Measurements from ENCODE around the gene CAPN9. TPM values are rescaled to one million over a fixed set of nuclear protein-coding genes. Genes with fewer than 3 reads are reported as not detected.
"Not testable (repeated sequence)": the region's sequence is repeated elsewhere in the genome, so short reads cannot be mapped to it uniquely, and the experiment has no call there.

Gene CAPN9
- total RNA-seq, 1 donor from 2014 or later: 0.19 TPM

DNA sequence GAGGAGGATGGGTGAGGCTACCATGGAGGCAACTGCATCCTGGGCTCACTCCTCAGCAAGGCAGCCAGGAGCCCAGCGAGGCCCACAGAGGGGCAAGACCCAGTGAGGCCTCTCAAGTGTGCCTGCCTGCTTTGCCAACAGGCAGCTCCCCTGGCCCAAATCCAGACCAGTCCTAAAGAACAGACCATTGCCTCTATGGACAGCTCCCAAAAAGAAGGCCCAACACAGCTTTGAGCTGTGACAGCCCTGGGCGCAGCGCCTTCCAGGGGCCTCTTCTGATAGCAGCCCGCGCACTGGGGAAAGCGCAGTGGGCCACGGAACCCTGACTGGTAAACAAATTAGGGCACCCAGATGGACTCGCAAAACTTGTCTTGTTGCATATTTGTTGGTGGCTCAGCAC lies 95.6 kb downstream of the CAPN9 start:
- peaks cover 54% of the 10 kb centered on the region for H3K36me3 Mint-ChIP-seq
- Histone ChIP-seq H3K9me3 (ENCODE audit: low read depth) (no peaks in the 10 kb centered on the region), H3K4me2 (no peak overlapping the region), H4K20me1 (ENCODE audit: low read depth) (no peaks in the 10 kb centered on the region), H3K79me2 (ENCODE audit: low read depth) (no peaks in the 10 kb centered on the region), H3K9ac (no peak overlapping the region), H2AFZ (replicated peaks) (no peak overlapping the region), H3K27me3 (no peaks in the 10 kb centered on the region), H3K36me3 (no peaks in the 10 kb centered on the region), H3K4me1 (no peaks in the 10 kb centered on the region), H3K4me3 (no peak overlapping the region), H3F3A (ENCODE audit: low read depth) (no peaks in the 10 kb centered on the region), H3K27ac (no peak overlapping the region)
- no peak overlapping the region for H3K27ac Mint-ChIP-seq
- TF ChIP-seq, protein P1, sequence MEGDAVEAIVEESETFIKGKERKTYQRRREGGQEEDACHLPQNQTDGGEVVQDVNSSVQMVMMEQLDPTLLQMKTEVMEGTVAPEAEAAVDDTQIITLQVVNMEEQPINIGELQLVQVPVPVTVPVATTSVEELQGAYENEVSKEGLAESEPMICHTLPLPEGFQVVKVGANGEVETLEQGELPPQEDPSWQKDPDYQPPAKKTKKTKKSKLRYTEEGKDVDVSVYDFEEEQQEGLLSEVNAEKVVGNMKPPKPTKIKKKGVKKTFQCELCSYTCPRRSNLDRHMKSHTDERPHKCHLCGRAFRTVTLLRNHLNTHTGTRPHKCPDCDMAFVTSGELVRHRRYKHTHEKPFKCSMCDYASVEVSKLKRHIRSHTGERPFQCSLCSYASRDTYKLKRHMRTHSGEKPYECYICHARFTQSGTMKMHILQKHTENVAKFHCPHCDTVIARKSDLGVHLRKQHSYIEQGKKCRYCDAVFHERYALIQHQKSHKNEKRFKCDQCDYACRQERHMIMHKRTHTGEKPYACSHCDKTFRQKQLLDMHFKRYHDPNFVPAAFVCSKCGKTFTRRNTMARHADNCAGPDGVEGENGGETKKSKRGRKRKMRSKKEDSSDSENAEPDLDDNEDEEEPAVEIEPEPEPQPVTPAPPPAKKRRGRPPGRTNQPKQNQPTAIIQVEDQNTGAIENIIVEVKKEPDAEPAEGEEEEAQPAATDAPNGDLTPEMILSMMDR (IDR thresholded peaks at IDR 0.05): no peak
- no peak for TF ChIP-seq EZH2 (IDR thresholded peaks at IDR 0.05)
- TF ChIP-seq EZH2phosphoT487 (IDR thresholded peaks at IDR 0.05): no peak
- H3K9me3 Mint-ChIP-seq: no peaks in the 10 kb centered on the region
- H3K27me3 Mint-ChIP-seq (ENCODE audit: insufficient read depth, low read depth): peaks cover 2% of the 10 kb centered on the region
- no peak overlapping the region for H3K4me3 Mint-ChIP-seq
- no peak for DNase-seq (ENCODE audit: low spot score)
- H3K4me1 Mint-ChIP-seq: no peaks in the 10 kb centered on the region

DNA sequence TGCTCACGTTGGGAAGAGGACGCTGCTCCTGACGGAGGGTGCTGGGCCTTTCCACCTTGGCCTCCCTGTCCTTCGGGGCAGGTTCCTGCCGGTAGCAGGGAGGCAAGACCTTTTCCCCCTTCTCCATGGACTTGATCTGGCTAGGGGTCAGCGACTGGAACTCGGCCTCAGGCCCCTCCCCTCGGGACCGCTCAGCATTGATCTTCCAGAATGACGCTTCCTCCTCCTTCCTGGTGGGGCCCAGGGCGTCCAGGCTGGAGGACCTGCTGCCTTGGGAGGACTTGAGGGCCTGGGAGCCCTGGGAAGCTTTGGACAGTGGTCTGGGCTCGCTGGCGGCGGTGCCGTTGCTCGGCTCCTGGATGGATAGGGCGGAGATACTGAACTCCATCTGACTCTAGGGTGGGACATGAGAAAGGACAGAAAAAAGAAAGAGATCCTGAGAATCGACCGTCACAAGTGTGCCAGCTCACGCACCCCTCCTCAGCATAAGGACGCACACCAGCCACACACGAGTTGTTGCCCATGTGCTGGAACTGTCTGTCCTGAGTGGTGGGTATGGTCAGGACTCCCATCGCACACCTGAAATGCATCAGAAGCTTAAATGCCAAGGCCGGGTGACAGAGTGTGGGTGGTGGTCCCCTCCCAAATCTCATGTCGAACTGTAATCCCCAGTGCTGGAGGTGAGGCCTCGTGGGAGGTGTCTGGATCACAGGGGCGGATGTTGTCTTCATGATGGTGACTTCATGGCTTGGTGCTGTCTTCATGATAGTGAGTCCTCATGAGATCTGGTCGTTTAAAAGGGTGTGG lies 96.5 kb downstream of the CAPN9 start:
- Histone ChIP-seq H3K4me3 (no peak overlapping the region), H3K4me1 (no peaks in the 10 kb centered on the region), H3K79me2 (ENCODE audit: low read depth) (no peaks in the 10 kb centered on the region)

DNA sequence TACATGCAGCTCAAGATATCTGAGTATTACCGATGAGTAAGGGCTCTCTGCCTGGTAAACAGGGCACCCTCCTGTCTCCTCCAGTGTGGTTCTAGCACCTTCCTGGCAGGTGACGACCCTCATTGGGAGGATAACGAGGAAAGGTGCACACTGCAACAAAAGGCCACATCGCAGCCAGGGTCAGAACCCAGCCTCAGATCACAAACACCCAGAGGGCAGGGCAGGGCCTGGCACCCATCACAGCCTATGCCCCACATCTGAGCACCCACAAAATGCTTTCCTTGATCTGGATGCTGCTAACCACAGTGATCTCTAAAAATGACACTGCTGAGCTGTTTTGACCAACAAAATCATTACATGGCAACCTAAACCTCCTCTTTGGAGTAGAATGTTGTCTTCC lies 97.4 kb downstream of the CAPN9 start:
- H3K9me3 Mint-ChIP-seq: no peaks in the 10 kb centered on the region

More for the DNA sequence above, 96.5 kb downstream of the CAPN9 start:
- no peaks in the 10 kb centered on the region for H3K36me3 ChIP-seq
- H3K27me3 ChIP-seq: no peaks in the 10 kb centered on the region
- H3F3A ChIP-seq (ENCODE audit: low read depth): no peaks in the 10 kb centered on the region
- H3K9me3 Mint-ChIP-seq: no peaks in the 10 kb centered on the region
- H3K9ac ChIP-seq: no peak overlapping the region
- H3K27me3 Mint-ChIP-seq (ENCODE audit: insufficient read depth, low read depth): peaks cover 2% of the 10 kb centered on the region
- no peak overlapping the region for H2AFZ ChIP-seq (replicated peaks)
- no peak overlapping the region for H3K4me2 ChIP-seq
- no peak overlapping the region for H3K4me3 Mint-ChIP-seq
- no peak overlapping the region for H3K27ac Mint-ChIP-seq
- H4K20me1 ChIP-seq (ENCODE audit: low read depth): no peaks in the 10 kb centered on the region
- peaks cover 48% of the 10 kb centered on the region for H3K36me3 Mint-ChIP-seq
- no peaks in the 10 kb centered on the region for H3K9me3 ChIP-seq (ENCODE audit: low read depth)
- no peak overlapping the region for H3K27ac ChIP-seq
- H3K4me1 Mint-ChIP-seq: no peaks in the 10 kb centered on the region
- no peak for DNase-seq (ENCODE audit: low spot score)
- TF ChIP-seq, protein P1 (IDR thresholded peaks at IDR 0.05): no peak
- TF ChIP-seq EZH2 (IDR thresholded peaks at IDR 0.05) (no peak), EZH2phosphoT487 (IDR thresholded peaks at IDR 0.05) (no peak)

DNA sequence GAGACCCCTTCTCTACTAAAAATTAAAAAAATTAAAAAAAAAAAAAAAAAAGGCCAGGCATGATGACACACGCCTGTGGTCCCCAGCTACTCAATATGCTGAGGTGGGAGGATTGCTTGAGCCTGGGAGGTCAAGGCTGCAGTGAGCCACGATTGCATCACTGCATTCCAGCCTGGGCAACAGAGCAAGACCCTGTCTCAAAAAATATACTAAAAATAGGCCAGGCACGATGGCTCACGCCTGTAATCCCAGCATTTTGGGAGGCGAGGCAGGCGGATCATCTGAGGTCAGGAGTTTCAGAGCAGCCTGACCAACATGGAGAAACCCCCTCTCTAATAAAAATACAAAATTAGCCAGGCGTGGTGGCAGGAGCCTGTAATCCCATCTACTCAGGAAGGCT lies 98.0 kb downstream of the CAPN9 start:
- H3F3A ChIP-seq (ENCODE audit: low read depth); H3K9me3 Mint-ChIP-seq; H3K4me1 Mint-ChIP-seq; H3K36me3 ChIP-seq; H3K4me1 ChIP-seq; H3K4me2 ChIP-seq; H3K9ac ChIP-seq; H3K4me3 ChIP-seq; H3K79me2 ChIP-seq (ENCODE audit: low read depth); H3K27ac Mint-ChIP-seq; DNase-seq (ENCODE audit: low spot score); H3K27me3 Mint-ChIP-seq (ENCODE audit: insufficient read depth, low read depth); H4K20me1 ChIP-seq (ENCODE audit: low read depth); H3K27me3 ChIP-seq; H3K9me3 ChIP-seq (ENCODE audit: low read depth); H3K27ac ChIP-seq; H3K4me3 Mint-ChIP-seq; H2AFZ ChIP-seq (replicated peaks): not testable (repeated sequence)
- peaks cover 36% of the 10 kb centered on the region for H3K36me3 Mint-ChIP-seq

More for the DNA sequence above, 97.4 kb downstream of the CAPN9 start:
- Mint-ChIP-seq H3K27ac (peak overlapping the region; percentile 18), H3K36me3 (peaks cover 40% of the 10 kb centered on the region), H3K4me3 (no peak overlapping the region), H3K4me1 (no peaks in the 10 kb centered on the region), H3K27me3 (ENCODE audit: insufficient read depth, low read depth) (peaks cover 2% of the 10 kb centered on the region)
- no peaks in the 10 kb centered on the region for H3K9me3 ChIP-seq (ENCODE audit: low read depth)
- H3K27me3 ChIP-seq: no peaks in the 10 kb centered on the region
- H3K4me3 ChIP-seq: no peak overlapping the region
- no peak overlapping the region for H2AFZ ChIP-seq (replicated peaks)
- no peak overlapping the region for H3K27ac ChIP-seq
- no peak overlapping the region for H3K9ac ChIP-seq
- H3K4me2 ChIP-seq: no peak overlapping the region
- H3K4me1 ChIP-seq: no peaks in the 10 kb centered on the region
- no peaks in the 10 kb centered on the region for H3K36me3 ChIP-seq
- TF ChIP-seq, protein P1 (IDR thresholded peaks at IDR 0.05): no peak
- TF ChIP-seq EZH2 (IDR thresholded peaks at IDR 0.05) (no peak), EZH2phosphoT487 (IDR thresholded peaks at IDR 0.05) (no peak)
- H4K20me1 ChIP-seq (ENCODE audit: low read depth): no peaks in the 10 kb centered on the region
- DNase-seq (ENCODE audit: low spot score): no peak
- no peaks in the 10 kb centered on the region for H3K79me2 ChIP-seq (ENCODE audit: low read depth)
- H3F3A ChIP-seq (ENCODE audit: low read depth): no peaks in the 10 kb centered on the region

All from neural progenitor cell (in vitro differentiated cells).